ENCODE data around the gene CLTCL1.

Gene CLTCL1

GRCh38 chr22:19179497-19180048 is 111.9 kb downstream of the CLTCL1 start:
- TF ChIP-seq CTCF (IDR thresholded peaks at IDR 0.05): peak; percentile 76

GRCh38 chr22:19178657-19179496 is 112.6 kb downstream of the CLTCL1 start, which contains the start of gene SLC25A1:
TSS of gene SLC25A1 (minus strand) at chr22:19178736. CDS start at chr22:19178673, 63 bp downstream.
- no peak for TF ChIP-seq CTCF (IDR thresholded peaks at IDR 0.05)

GRCh38 chr22:19178065-19178656 is 113.4 kb downstream of the CLTCL1 start:
- no peak for TF ChIP-seq CTCF (IDR thresholded peaks at IDR 0.05)

DNA sequence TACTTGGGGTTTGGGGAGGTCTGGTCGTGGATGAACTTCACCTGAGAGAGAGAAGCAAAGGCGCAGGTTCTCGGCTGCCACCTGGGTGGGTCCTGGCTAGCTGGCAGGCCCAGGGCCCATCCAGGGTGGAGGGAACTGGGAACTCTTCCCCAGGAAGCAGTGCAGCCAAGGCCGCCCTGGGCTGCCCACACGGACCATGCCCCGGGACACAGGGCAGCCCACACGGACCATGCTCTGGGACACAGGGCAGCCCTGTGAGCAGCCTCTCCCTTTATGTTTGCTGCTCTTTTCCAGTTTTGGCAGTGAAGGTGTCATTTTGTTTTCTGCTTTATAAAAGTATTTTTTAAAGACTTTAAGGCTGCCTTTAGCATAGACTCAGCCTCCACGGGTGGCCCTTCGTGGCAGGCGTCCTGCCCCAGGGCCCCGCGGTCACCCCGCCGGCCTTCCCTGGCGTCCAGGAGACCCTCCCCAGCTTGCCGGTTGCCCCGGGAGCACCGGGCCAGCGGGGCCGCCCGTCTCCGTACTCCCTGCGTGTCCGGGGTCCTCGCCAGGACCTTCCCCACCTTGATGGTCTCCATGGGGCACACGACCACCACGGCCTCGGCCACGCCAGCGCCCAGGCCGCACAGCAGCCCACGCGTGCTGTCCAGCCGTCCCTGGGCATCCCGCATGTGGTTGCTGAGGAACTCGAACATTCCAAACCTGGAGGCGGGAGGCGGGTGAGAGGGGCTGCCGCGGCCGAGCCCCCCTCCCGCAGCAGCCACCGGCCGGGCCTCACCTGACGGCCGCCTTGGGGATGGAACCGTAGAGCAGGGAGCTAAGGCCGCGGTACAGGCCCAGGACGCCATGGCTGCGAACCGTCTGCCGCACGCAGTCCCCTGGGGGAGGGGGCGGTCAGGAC is 114.1 kb downstream of the CLTCL1 start:
- no peak for TF ChIP-seq CTCF (IDR thresholded peaks at IDR 0.05)

- TF ChIP-seq CTCF (IDR thresholded peaks at IDR 0.05): no peak
Observed at GRCh38 chr22:19176732-19177131, 114.8 kb downstream of the CLTCL1 start.

DNA sequence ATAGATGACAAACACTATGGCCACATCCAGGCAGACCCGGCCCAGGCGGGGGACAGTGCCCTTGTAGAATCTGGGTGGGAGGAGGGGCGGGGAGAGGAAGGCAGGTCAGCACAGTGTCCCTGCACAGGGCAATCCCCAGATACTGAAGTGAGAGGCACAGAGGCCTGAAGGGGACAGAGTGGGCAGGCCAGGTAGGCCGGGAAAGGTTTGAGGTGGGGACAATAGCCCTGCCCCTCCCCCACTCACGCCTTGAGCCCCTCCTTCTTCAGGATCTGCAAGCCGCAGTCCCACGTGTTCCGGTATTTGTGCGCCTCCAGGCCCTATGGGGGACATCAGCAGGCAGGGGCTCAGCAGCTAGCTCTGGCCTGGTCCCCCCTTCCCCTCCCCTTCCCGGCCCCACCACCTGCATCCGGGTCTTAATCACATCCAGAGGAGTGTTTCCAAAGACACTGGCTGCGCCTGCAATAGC is 115.3 kb downstream of the CLTCL1 start:
- TF ChIP-seq CTCF (IDR thresholded peaks at IDR 0.05): no peak

DNA sequence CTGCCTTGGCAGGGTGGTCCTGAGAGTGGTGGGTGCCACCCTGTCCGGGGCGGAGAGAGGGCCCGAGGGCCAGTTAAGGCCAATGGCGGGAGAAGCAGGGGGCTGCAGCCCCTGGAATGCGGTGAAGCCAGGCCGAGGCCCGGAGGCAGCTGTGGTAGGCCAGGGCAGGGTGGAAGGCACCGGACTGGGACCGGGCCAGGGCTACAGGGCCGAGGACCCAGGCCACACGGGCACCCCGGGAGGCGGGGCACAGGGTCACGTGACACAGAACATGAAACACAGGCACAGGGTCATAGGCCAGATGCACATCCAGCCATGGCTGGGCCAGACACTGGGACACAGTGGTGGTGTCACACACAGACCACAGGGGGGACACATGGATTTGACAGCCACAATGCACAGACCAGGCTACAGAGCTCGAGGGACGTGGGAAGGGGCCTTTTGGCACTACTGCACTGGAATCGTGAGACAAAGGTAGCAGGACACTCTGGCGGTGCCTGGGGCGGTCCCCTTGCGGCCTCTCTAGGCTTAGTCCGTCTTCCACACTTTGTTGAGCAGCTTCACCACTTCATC is 115.8 kb downstream of the CLTCL1 start:
- TF ChIP-seq CTCF (IDR thresholded peaks at IDR 0.05): no peak

All from LNCAP (cell line).